Suprapubic skin (tissue), 4 donors: ENCODE measurements around the gene SEPTIN14. TPM values are rescaled to one million over a fixed set of nuclear protein-coding genes. Genes with fewer than 3 reads are reported as not detected.
A peak's percentile ranks its signal among the peaks of the same experiment; 100 is the strongest.
"Not testable (repeated sequence)": the region's sequence is repeated elsewhere in the genome, so short reads cannot be mapped to it uniquely, and the experiment has no call there.

Source experiments
- DNase-seq, 2 donors: peaks; one replicate each; pipeline ENCODE4 v3.0.0-alpha.2; 2019; ENCODE audit warnings: low spot score in 2 of 2
- H3K27ac ChIP-seq: fragments of 200-600 bp; sonication (generic); one replicate; pipeline ENCODE4 v1.5.1; 2019
- H3K27me3 ChIP-seq: fragments of 200-600 bp; sonication (generic); one replicate; pipeline ENCODE4 v1.5.1; 2019
- H3K36me3 ChIP-seq: fragments of 200-600 bp; sonication (generic); one replicate; pipeline ENCODE4 v1.5.1; 2019
- H3K4me1 ChIP-seq: fragments of 200-600 bp; sonication (generic); one replicate; pipeline ENCODE4 v1.5.1; 2019
- H3K4me3 ChIP-seq: fragments of 200-600 bp; sonication (generic); one replicate; pipeline ENCODE4 v1.5.1; 2019; ENCODE audit warnings: mild to moderate bottlenecking
- H3K9me3 ChIP-seq: fragments of 200-600 bp; sonication (generic); one replicate; pipeline ENCODE4 v1.5.1; 2019
- EP300 ChIP-seq: sonication (generic); formaldehyde crosslinking; IDR thresholded peaks from one replicate; pipeline ENCODE4 v1.6.1; 2017; ENCODE audit warnings: antibody characterized with exemption
- POLR2A ChIP-seq, 2 donors: fragments of 450-650 bp; IDR thresholded peaks; one replicate each; pipeline ENCODE4 v1.6.1; 2017; ENCODE audit warnings: antibody characterized with exemption in 2 of 2, mild to moderate bottlenecking in 2 of 2, moderate library complexity in 2 of 2
- POLR2AphosphoS5 ChIP-seq, 3 donors: sonication (generic); formaldehyde crosslinking; IDR thresholded peaks; one replicate each; pipeline ENCODE4 v1.6.1; 2017; ENCODE audit warnings: antibody characterized with exemption in 3 of 3
- WGBS: methylation state at CpG from one replicate; pipeline ENCODE4 v1.1.5; 2018; 5-methylcytosine and 5-hydroxymethylcytosine counted together
- total RNA-seq, 4 donors: library from RNA; depleted of rRNA; stranded (reverse); fragments of >200 nt; gene quantifications; one replicate each; pipeline ENCODE4 v1.1.0, GENCODE V29; 2016
- TF ChIP-seq, protein P1 (sequence below), 2 donors: fragments of 200-600 bp in 1 of 2; fragments of 450-650 bp in 1 of 2; sonication (generic) in 1 of 2; IDR thresholded peaks; one replicate each; pipeline ENCODE4 v1.5.1; 2016 to 2019; ENCODE audit warnings: antibody characterized with exemption in 2 of 2, mild to moderate bottlenecking in 1 of 2, moderate library complexity in 1 of 2

The SEPTIN14 gene
- total RNA-seq = not detected

DNA sequence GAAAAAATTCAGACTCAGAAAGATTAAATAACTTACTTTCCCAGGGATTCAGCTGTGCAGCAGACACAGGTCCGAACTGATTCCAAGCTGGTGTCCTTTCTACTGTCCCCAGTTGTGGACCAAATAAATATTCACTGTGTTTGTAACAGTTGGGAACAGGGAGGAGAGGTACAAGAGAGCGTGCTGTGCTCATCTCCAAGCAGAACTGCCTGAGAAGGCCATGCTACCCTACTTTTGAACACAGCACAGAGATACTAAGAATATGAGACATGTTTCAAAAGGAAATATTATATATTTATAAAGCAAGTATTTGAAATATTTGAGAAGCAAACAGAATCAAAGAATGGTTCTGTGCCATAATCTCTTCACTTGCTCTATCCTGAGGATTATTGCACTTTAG lies at the start of gene SEPTIN14:
TSS of gene SEPTIN14 (minus strand) at position 101 of the 400 bp plus-strand sequence. CDS start 756 bp downstream, outside the sequence.
- H3K4me1 ChIP-seq, H3K27ac ChIP-seq, H3K9me3 ChIP-seq, DNase-seq, H3K36me3 ChIP-seq, H3K27me3 ChIP-seq, H3K4me3 ChIP-seq: not testable (repeated sequence)
- WGBS = 84% methylated on average over 2 of the region's 2 CpGs

GRCh38 chr7:55903985-55904759 lies 41.6 kb upstream of the SEPTIN14 start:
- no peak for DNase-seq
- Histone ChIP-seq H3K27me3 (no peaks in the 10 kb centered on the region), H3K4me3 (no peak overlapping the region), H3K27ac (no peak overlapping the region), H3K36me3 (peaks cover 15% of the 10 kb centered on the region), H3K9me3 (peaks cover 3% of the 10 kb centered on the region), H3K4me1 (no peaks in the 10 kb centered on the region)
- 80% methylated on average over 8 of the region's 8 CpGs for WGBS
- TF ChIP-seq, protein P1, sequence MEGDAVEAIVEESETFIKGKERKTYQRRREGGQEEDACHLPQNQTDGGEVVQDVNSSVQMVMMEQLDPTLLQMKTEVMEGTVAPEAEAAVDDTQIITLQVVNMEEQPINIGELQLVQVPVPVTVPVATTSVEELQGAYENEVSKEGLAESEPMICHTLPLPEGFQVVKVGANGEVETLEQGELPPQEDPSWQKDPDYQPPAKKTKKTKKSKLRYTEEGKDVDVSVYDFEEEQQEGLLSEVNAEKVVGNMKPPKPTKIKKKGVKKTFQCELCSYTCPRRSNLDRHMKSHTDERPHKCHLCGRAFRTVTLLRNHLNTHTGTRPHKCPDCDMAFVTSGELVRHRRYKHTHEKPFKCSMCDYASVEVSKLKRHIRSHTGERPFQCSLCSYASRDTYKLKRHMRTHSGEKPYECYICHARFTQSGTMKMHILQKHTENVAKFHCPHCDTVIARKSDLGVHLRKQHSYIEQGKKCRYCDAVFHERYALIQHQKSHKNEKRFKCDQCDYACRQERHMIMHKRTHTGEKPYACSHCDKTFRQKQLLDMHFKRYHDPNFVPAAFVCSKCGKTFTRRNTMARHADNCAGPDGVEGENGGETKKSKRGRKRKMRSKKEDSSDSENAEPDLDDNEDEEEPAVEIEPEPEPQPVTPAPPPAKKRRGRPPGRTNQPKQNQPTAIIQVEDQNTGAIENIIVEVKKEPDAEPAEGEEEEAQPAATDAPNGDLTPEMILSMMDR (IDR thresholded peaks at IDR 0.05) = no peak
- TF ChIP-seq POLR2A (IDR thresholded peaks at IDR 0.05) (no peak), POLR2AphosphoS5 (IDR thresholded peaks at IDR 0.05) (no peak), EP300 (no peak)

DNA sequence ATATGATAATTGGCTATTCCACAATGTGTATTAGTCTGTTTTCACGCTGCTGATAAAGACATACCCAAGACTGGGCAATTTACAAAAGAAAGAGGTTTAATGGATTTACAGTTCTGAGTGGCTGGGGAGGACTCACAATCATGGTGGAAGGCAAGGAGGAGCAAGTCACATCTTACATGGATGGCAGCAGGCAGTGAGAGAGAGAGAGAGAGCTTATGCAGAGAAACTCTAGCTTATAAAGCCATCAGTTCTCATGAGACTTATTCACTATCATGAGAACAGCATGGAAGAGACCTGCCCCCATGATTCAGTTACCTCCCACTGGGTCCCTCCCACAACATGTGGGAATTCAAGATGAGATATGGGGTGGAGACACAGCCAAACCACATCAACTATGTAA lies 38.5 kb upstream of the SEPTIN14 start:
- H3K27ac ChIP-seq, H3K36me3 ChIP-seq, DNase-seq, H3K4me3 ChIP-seq, H3K4me1 ChIP-seq, H3K9me3 ChIP-seq, H3K27me3 ChIP-seq: not testable (repeated sequence)
- whole genome bisulfite sequencing = 93% methylated on average over 1 of the region's 1 CpG

- Histone ChIP-seq H3K9me3 (peaks cover 3% of the 10 kb centered on the region), H3K36me3 (peaks cover 7% of the 10 kb centered on the region), H3K27ac (no peak overlapping the region), H3K4me3 (no peak overlapping the region), H3K27me3 (no peaks in the 10 kb centered on the region), H3K4me1 (no peaks in the 10 kb centered on the region)
- TF ChIP-seq POLR2AphosphoS5 (IDR thresholded peaks at IDR 0.05) (no peak), POLR2A (IDR thresholded peaks at IDR 0.05) (no peak), EP300 (no peak)
- TF ChIP-seq, protein P1 (IDR thresholded peaks at IDR 0.05) = no peak
- 79% methylated on average over 4 of the region's 4 CpGs for WGBS
- no peak for DNase-seq
These were observed 35.7 kb upstream of the SEPTIN14 start for GRCh38 chr7:55898287-55898686.

- Histone ChIP-seq H3K4me3 (no peak overlapping the region), H3K4me1 (no peaks in the 10 kb centered on the region), H3K9me3 (no peaks in the 10 kb centered on the region), H3K36me3 (no peaks in the 10 kb centered on the region), H3K27ac (no peak overlapping the region), H3K27me3 (no peaks in the 10 kb centered on the region)
- DNase-seq = no peak
- WGBS = 92% methylated on average over 4 of the region's 4 CpGs
- TF ChIP-seq, protein P1 (IDR thresholded peaks at IDR 0.05) = no peak
- TF ChIP-seq POLR2A (IDR thresholded peaks at IDR 0.05) (no peak), POLR2AphosphoS5 (IDR thresholded peaks at IDR 0.05) (no peak), EP300 (no peak)
These were observed 32.5 kb upstream of the SEPTIN14 start for GRCh38 chr7:55895021-55895420.

- H3K9me3 ChIP-seq = no peaks in the 10 kb centered on the region
- no peak overlapping the region for H3K4me3 ChIP-seq
- H3K27me3 ChIP-seq = no peaks in the 10 kb centered on the region
- H3K36me3 ChIP-seq = no peaks in the 10 kb centered on the region
- no peak overlapping the region for H3K27ac ChIP-seq
- no peak for DNase-seq
- H3K4me1 ChIP-seq = no peaks in the 10 kb centered on the region
- TF ChIP-seq POLR2AphosphoS5 (IDR thresholded peaks at IDR 0.05) (no peak), EP300 (no peak), POLR2A (IDR thresholded peaks at IDR 0.05) (no peak)
- TF ChIP-seq, protein P1 (IDR thresholded peaks at IDR 0.05) = no peak
These were observed 31.4 kb upstream of the SEPTIN14 start for GRCh38 chr7:55893940-55894339.

GRCh38 chr7:55888378-55888777 lies 25.8 kb upstream of the SEPTIN14 start:
- WGBS = 73% methylated on average over 10 of the region's 10 CpGs
- H3K27me3 ChIP-seq, H3K9me3 ChIP-seq, DNase-seq, H3K36me3 ChIP-seq, H3K4me1 ChIP-seq, H3K27ac ChIP-seq: not testable (repeated sequence)
- peak overlapping the region; percentile 67 for H3K4me3 ChIP-seq
